NCI-H345 treated with DMSO at 0.1 percent for 48 hours (cell line): Measurements from ENCODE around the gene RING1.
A peak's percentile ranks its signal among the peaks of the same experiment; 100 is the strongest.

Experiments
- DNase-seq: peaks from one replicate; lab custom pipeline; 2025; ENCODE audit not compliant: unreplicated experiment; lab: John Stamatoyannopoulos, UW

The RING1 gene

GRCh38 chr6:33192105-33192646 lies 16.1 kb upstream of the RING1 start, which contains the start of gene COL11A2:
Gene COL11A2 (minus strand): TSS chr6:33192467. CDS start chr6:33192240, 227 bp downstream.
- no peak for DNase-seq

- no peak for DNase-seq
Observed at GRCh38 chr6:33192671-33193602, 15.4 kb upstream of the RING1 start.

GRCh38 chr6:33193619-33194018 lies 14.7 kb upstream of the RING1 start:
- no peak for DNase-seq

DNA sequence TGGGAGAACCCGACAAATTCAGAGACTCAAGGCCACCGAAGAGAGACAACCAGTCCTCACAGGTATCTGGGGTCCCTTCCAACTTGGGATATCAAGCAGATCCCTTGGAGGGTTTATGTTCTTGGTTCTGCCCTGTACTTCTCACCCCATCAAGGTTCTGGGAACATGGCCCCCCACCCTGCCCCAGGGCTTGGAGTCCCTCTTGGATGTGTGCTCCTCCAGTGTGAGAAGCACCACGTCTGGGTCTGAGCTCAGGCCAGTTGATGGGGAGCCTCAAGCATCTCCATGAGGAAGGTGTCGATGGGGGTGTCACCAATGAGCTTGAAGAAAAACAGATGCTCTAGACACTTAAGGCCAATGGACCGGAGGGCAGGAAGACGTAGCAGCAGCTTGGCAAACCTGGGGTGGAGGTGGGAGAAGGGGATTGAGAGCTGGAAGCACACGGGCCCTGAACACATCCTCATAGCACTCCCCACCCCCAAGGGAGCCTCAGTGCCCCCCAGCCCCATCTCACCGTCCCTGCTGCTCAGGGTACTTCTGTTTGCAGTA lies 13.8 kb upstream of the RING1 start:
- DNase-seq = no peak

- DNase-seq = no peak
Observed at GRCh38 chr6:33195304-33196165, 12.8 kb upstream of the RING1 start.

- DNase-seq = no peak
Observed at GRCh38 chr6:33197431-33198048, 10.8 kb upstream of the RING1 start.

GRCh38 chr6:33198159-33198852 lies 10.0 kb upstream of the RING1 start:
- no peak for DNase-seq

DNA sequence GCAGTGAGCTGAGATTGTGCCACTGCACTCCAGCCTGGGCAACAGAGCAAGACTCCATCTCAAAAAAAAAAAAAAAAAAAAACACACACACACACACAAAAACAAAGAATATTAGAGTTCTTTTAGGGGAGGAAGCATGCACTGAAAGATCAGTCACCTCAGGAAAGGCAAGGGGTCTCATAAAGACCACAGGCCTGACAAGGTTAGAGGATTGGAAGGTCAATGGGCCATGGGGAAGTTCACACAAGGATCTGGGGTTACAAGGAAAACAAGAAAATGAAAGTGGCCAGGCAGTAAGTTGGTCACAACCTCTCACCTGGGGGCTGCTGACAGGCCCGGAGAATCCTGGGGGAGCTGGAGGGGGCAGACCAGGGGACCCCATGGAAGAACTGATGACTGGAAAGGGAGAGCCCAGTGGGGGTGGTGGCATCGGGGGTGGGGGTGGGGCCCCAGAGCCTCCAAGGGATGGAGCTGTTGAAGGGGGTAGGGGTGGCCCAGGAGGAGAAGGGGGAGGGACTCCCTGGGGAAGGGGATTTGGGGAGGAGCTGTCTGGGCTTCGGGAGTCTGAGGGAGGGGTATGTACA lies 9.4 kb upstream of the RING1 start:
- DNase-seq = no peak

- no peak for DNase-seq
Observed at GRCh38 chr6:33199687-33200218, 8.5 kb upstream of the RING1 start.

DNA sequence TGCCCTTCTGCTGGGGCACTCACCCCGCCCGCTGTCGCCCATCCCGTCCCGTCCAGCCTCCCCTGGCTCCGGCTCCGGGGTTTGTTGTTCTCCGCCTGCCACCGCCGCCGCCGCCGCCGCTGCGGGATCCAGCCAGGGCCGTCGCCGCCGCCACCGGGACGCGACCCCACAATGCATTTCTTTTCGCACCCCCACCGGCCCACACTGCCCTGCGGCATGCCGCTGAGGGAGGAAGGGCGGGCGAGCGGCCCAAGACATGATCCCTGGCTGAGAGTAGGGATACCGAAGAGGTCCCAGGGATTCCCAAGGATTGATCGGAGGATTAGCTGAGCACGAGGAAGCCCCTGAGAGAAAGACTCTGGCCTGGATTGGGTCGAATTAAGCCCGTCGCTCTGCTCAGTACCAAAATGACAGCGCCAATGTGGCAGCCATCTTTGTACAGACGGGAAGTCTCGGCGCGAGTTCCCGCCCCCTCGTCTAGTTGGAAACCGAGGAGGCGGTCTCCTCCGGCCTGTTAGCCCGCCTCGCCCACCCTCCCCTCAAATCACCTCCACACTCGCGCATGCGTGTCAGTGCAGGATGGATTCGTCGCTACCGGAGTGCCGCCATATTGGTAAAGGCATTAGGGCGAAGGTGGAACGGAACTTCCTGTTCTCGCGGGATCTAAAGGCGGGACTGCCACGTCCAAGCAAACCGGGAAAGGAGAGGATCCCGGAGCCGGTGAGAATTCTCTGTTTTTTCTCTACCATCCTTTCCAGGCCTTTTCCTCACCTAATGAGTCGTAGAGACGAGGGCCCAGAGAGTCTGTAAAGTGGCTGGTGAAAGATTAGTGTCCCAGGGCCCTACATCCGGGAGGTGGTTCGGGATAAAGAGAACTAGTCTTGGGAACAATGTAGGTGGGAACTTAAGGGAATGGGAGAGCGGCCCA lies 7.8 kb upstream of the RING1 start, which contains the start of the genes RXRB and SLC39A7:
Gene RXRB (minus strand): TSS at position 447 of the 928 bp plus-strand sequence. CDS start 189 bp downstream, at position 258.
Gene SLC39A7 (plus strand): TSS at position 649 of the 928 bp plus-strand sequence. CDS start 379 bp downstream, outside the sequence.
- peak; percentile 96 for DNase-seq

DNA sequence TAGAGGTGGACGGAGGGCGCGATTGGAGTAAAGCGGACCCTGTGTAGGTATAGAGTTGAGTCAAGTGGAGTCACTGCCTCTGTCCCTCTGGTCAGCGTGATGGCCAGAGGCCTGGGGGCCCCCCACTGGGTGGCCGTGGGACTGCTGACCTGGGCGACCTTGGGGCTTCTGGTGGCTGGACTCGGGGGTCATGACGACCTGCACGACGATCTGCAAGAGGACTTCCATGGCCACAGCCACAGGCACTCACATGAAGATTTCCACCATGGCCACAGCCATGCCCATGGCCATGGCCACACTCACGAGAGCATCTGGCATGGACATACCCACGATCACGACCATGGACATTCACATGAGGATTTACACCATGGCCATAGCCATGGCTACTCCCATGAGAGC lies 7.2 kb upstream of the RING1 start:
- DNase-seq = no peak

DNA sequence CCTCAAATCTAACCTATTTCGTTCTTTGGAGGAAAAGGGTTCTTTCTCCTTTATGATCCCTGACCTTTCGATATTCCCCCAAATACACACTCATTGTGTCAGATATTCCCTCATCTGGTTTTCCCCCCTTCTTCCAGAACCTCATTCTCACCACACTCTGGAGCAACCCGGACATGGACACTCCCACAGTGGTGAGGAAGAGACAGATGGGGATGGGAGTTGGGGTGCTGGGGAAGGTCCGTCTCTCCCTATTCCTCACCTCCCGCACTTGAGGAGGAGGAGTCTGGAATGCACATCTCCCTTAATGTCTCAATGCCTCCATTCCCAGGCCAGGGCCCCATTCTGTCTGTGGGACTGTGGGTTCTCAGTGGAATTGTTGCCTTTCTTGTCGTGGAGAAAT lies 6.4 kb upstream of the RING1 start:
- no peak for DNase-seq

GRCh38 chr6:33202799-33203198 lies 5.5 kb upstream of the RING1 start:
- no peak for DNase-seq

GRCh38 chr6:33203443-33204164 lies 4.7 kb upstream of the RING1 start:
- no peak for DNase-seq

- DNase-seq = no peak
Observed at GRCh38 chr6:33204165-33204414, 4.2 kb upstream of the RING1 start.

DNA sequence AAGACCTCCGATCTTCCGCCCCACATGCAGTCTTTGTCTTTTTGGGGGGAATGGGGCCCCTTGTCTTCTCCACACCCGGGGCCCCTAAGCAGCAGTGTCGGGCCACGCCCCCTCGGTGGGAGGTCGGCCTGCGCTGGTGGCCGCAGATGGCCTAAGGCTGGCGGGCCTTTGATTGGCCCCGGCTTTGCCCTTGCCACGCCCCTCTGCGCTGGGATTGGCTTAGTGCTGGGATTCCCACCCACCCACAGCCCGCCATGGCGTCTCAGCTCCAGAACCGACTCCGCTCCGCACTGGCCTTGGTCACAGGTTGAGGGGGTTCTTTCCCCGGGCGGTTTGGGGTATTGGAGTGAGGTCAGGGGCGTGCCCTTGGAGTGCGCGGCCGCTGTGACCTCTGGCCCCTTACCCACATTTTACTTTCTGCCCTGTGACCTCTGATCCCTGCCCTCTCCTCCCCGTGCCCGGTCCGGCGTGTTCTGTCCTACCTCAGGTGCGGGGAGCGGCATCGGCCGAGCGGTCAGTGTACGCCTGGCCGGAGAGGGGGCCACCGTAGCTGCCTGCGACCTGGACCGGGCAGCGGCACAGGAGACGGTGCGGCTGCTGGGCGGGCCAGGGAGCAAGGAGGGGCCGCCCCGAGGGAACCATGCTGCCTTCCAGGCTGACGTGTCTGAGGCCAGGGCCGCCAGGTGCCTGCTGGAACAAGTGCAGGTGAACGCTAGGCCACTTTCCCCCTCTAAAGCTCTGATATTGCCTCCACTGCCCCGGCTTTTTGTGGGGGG lies 3.7 kb upstream of the RING1 start, which contains the start of gene HSD17B8:
Gene HSD17B8 (plus strand): TSS at position 241 of the 776 bp plus-strand sequence. CDS start 14 bp downstream, at position 255.
- peak; percentile 70 for DNase-seq
